ENCODE data around the gene ANKS1B.

GRCh38 chr12:98696036-98696646 lies 1288.6 kb downstream of the ANKS1B start:
- TF ChIP-seq, protein P1, sequence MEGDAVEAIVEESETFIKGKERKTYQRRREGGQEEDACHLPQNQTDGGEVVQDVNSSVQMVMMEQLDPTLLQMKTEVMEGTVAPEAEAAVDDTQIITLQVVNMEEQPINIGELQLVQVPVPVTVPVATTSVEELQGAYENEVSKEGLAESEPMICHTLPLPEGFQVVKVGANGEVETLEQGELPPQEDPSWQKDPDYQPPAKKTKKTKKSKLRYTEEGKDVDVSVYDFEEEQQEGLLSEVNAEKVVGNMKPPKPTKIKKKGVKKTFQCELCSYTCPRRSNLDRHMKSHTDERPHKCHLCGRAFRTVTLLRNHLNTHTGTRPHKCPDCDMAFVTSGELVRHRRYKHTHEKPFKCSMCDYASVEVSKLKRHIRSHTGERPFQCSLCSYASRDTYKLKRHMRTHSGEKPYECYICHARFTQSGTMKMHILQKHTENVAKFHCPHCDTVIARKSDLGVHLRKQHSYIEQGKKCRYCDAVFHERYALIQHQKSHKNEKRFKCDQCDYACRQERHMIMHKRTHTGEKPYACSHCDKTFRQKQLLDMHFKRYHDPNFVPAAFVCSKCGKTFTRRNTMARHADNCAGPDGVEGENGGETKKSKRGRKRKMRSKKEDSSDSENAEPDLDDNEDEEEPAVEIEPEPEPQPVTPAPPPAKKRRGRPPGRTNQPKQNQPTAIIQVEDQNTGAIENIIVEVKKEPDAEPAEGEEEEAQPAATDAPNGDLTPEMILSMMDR (conservative IDR thresholded peaks at IDR 0.05; ENCODE audit: low read length), result no peak
- TF ChIP-seq EZH2phosphoT487 (IDR thresholded peaks at IDR 0.05; ENCODE audit: borderline replicate concordance), result no peak
